NCI-H2196 treated with DMSO at 0.1 percent for 48 hours (cell line): ENCODE measurements around the gene ARID1B.

Experiments used
- DNase-seq: peaks from one replicate; lab custom pipeline; 2025; ENCODE audit not compliant: unreplicated experiment; lab: John Stamatoyannopoulos, UW

Gene ARID1B

DNA sequence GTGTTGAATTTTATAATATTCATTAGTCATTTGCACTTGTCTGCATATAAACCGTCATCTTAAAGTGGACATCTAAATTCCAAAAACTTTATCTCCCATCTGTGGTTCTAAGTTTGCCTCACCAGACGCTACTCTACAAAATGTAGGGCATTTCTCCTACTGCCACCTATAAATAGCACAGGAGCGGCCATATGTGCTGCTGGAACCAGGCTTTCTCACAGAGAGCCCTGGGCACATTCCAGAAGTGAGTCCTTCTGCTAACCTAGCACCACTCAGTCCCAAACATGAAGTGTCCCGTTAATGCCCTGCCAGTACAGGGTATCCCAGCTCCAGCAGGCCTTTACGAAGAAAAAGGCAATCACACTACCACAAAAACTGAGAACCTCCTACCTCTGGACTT is 392.5 kb downstream of the ARID1B start:
- DNase-seq: no peak

GRCh38 chr6:157170535-157170934 is 393.4 kb downstream of the ARID1B start:
- DNase-seq: no peak

DNA sequence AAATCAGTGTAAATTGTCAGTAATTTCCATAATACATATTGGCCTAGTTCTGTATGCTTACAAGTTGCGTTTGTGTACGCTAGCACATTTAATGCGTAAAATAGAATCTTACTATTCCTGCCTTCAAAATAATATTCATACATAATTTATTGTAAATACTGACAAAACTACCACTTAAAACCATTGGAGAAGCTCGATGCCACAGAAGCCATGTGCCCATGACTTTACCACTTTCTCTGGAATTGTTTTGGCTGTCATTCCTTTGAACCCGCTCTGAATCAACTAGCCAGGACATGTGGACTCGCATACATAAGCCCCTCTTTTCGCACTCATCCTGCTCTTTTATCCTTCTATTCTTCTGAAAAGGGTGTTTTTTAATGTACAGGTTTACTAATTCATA is 394.6 kb downstream of the ARID1B start:
- no peak for DNase-seq

GRCh38 chr6:157172231-157172701 is 395.1 kb downstream of the ARID1B start:
- no peak for DNase-seq

DNA sequence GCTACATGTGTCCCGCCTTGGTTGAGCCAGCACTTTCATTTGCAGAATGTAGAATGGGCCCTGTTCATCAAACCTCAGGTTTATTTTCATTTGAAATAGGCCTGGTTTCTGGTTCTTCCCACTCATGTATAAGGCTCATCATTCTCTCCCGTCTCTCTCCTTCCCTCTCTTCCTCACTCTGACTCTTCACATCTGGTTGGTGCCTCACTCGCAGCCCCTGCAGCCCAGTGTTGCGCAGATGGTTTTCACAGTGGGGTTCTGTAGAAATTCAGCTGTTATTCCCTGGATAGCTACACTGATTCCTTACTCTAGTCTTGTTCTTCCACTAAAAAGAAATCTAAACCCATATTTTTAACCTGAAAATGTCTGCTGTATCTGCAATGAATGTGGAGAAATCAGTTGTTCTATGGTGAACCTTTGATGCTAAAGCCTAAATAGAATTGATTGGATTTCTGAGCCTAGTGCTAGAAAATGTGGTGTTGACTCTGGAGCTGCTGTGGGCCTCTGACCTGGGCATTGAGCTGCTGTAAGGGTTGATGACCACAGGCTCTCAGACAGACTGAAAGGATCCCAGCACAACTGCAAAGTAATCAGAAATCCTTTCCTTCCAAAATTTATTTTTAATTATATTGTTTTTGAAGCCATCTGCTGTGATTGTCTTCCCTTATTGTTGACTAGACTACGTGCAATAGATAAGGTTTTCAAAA is 395.8 kb downstream of the ARID1B start:
- no peak for DNase-seq

- no peak for DNase-seq
These were observed 396.6 kb downstream of the ARID1B start for GRCh38 chr6:157173776-157174175.

DNA sequence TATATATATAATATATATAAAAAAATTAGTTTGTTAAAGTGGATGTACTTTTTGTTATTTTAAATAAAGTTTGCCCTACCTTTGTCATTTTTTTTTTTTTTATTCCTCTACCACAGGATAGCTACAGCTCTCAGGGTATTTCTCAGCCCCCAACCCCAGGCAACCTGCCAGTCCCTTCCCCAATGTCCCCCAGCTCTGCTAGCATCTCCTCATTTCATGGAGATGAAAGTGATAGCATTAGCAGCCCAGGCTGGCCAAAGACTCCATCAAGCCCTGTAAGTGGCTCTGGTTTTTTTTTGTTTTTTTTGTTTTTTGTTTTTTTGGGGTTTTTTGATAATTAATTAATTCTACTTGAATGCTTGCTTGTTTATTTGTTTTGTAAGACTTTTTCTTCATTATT is 397.6 kb downstream of the ARID1B start:
- no peak for DNase-seq

DNA sequence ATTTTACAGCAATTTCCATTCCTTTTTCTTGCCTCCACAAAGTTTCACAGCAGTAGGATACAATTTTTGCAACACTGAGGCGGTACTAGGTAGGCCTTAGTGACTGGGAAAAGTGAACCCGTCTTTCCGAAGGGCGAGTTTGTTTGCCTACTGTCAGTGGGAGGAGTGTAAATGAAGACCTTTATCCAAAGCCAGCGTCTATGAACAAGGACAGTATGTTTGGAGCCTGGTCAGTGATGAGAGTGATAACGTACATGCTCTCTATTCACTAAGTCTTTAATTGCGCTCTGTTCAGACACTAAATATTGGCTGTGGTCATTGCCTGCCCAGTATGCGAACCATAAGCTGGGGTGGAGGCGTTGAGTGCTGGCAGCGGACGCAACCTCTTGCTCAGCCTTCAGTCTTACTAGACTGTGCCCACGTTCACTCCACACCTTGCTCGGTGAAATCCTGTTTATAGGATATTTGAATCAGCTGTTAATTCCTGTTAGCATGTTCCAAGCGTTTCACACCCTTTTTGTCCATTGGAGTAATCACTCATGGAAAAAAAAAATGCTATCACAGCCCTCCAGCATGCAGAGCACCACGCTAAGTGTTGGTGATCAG is 400.7 kb downstream of the ARID1B start:
- no peak for DNase-seq

DNA sequence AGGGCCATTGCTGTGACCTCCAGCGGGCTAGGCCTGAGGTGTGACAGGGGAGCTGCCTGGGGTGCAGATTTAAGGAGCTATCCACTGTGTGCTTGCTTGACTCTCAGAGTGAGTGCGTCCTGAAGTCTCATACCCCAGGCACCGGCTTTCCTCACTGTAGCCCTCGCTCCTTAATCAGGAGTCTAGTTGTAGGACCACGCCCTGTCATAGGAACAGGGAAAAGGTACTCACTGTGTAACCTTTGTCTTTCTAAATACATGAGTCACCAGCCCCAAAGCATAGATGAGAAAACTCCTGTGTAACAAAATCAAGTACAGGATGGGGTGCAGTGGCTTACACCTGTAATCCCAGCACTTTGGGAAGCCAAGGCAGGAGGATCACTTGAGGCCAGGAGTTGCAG is 404.5 kb downstream of the ARID1B start:
- DNase-seq: no peak

GRCh38 chr6:157182503-157183264 is 405.5 kb downstream of the ARID1B start:
- DNase-seq: no peak

GRCh38 chr6:157184202-157185015 is 407.2 kb downstream of the ARID1B start:
- DNase-seq: peak; percentile 11

- no peak for DNase-seq
These were observed 408.0 kb downstream of the ARID1B start for GRCh38 chr6:157185171-157185570.

DNA sequence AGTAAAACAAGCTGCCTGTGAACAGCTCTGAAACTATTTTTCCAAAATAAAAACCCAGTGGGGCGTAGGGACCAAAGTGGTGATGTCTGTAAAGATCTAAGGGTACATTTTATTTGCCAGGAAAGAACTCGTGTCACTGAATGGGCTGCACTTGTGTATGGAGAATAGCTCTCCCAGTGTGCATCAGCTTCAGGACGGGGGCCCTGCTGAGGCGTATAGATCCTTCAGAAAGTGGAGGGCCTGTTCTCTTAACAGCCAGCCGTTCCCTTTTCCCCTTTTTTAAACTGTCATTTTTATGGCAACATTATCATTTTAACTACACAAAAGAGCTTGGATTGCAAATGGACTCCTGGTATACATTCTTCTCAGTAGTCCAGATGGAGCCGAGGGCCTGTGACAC is 408.8 kb downstream of the ARID1B start:
- no peak for DNase-seq

DNA sequence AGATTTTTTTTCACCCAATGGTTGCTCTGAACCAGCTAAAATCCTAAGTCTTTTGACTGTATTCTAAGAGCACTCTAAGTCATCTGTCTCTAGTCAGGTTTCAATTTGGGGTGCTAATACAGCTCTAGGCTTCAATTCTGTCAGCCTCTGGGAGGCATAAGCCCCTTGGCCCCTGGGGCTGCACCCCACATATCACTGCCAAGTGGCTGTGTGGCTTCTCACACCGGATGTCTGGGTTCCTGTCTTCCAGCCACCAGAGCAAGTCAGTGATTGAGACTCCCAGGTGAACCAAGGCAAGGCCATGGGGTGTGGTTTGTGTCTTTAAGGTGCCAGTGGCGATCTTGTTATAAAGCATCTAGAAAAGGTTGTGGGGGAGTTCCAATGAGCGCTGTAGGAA is 409.6 kb downstream of the ARID1B start:
- DNase-seq: no peak

- peak; percentile 44 for DNase-seq
These were observed 410.3 kb downstream of the ARID1B start for GRCh38 chr6:157187182-157188083.

GRCh38 chr6:157188213-157188612 is 411.0 kb downstream of the ARID1B start:
- DNase-seq: no peak

DNA sequence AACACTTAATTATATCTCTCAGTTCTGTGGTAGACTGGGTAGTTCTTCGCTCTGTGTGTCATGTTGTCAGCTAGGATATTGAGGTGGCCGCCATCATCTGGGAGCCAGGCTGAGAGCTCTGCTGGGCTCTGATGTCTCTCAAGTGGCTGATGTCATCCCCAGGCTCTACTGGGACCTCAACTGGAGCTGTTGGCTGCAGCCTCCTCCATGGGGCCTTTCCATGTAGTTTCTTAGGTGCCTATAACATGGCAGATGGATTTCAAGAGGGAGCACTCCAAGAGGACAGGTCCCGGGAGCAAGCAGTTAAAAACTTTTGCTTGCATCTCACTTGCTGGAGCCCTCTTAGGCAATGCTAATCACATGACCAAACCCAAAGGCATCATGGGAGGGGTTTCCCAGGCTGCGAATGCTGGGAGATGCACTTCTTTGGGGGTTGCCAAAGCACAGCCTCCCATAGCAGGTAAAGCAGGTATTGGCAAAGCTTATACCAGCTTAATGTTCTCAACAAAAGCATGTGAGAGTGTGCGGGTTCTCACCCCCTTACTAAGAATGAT is 416.3 kb downstream of the ARID1B start:
- no peak for DNase-seq

- DNase-seq: no peak
These were observed 416.9 kb downstream of the ARID1B start for GRCh38 chr6:157194110-157194509.

- no peak for DNase-seq
These were observed 417.5 kb downstream of the ARID1B start for GRCh38 chr6:157194643-157195042.

DNA sequence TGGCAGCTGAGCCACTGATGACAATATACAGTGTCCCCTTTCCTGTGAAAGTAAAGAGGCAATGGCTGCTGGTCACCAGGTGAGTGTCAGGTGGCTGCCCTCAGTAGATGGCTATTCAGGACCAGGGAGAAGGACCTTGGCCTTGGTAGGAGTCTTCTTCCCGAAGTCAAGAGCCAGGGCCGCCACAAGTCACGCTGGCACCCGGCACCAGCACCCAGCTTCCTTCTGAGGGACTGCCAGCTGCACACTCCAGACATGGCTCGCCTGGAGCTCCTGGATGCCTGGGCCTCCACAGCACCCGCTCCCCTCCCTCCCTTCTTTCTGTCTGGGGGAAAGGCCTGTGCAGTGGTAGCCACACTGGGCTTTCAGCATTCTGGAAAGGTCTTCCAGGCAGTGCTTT is 419.2 kb downstream of the ARID1B start:
- no peak for DNase-seq
